AG09309 (cell line): ENCODE measurements around the gene IFT80.

Source experiments
- DNase-seq: peaks from one replicate; pipeline ENCODE4 v3.0.0-alpha.2; 2010; ENCODE audit warnings: low read depth
- H3K4me3 ChIP-seq: 2 replicates; pipeline ENCODE4 v1.5.1; 2011; ENCODE audit warnings: mild to moderate bottlenecking, low read depth, low read length, moderate library complexity; ENCODE audit not compliant: control insufficient read depth
- TF ChIP-seq, protein P1 (sequence below): IDR thresholded peaks from 2 replicates; pipeline ENCODE4 v1.5.1; 2011; ENCODE audit warnings: mild to moderate bottlenecking, low read depth, low read length, inconsistent platforms; ENCODE audit not compliant: insufficient read depth, control insufficient read depth; ENCODE audit errors: missing control alignments

The IFT80 gene

GRCh38 chr3:160286231-160286630 lies 112.8 kb downstream of the IFT80 start:
- DNase-seq, result no peak
- H3K4me3 ChIP-seq, result no peak overlapping the region
- TF ChIP-seq, protein P1, sequence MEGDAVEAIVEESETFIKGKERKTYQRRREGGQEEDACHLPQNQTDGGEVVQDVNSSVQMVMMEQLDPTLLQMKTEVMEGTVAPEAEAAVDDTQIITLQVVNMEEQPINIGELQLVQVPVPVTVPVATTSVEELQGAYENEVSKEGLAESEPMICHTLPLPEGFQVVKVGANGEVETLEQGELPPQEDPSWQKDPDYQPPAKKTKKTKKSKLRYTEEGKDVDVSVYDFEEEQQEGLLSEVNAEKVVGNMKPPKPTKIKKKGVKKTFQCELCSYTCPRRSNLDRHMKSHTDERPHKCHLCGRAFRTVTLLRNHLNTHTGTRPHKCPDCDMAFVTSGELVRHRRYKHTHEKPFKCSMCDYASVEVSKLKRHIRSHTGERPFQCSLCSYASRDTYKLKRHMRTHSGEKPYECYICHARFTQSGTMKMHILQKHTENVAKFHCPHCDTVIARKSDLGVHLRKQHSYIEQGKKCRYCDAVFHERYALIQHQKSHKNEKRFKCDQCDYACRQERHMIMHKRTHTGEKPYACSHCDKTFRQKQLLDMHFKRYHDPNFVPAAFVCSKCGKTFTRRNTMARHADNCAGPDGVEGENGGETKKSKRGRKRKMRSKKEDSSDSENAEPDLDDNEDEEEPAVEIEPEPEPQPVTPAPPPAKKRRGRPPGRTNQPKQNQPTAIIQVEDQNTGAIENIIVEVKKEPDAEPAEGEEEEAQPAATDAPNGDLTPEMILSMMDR, result no peak

DNA sequence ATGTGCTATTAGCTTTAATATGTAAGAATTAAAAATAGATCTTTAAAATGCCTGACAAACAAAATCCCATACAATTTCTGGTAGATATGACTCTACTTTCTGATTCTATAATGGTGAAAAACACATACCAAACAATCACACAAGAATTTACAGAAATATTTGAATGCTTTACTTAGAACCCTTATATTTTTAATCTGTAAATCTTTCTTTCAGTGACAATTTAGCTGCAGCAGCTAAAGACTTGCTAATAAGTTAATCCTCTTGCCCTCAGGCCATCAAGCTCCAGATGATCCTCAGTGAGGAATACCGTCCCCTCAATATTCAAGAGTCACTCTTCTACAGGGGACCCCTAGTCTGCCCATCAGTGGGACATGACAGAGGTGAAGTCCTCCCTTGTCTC lies 118.2 kb downstream of the IFT80 start:
- TF ChIP-seq, protein P1, result no peak
- DNase-seq, result no peak
- no peak overlapping the region for H3K4me3 ChIP-seq

GRCh38 chr3:160279657-160280056 lies 119.4 kb downstream of the IFT80 start:
- DNase-seq, result no peak
- TF ChIP-seq, protein P1, result no peak

GRCh38 chr3:160278210-160278609 lies 120.8 kb downstream of the IFT80 start:
- no peak for DNase-seq
- TF ChIP-seq, protein P1, result no peak
- H3K4me3 ChIP-seq, result no peak overlapping the region

More at GRCh38 chr3:160279657-160280056, 119.4 kb downstream of the IFT80 start:
- H3K4me3 ChIP-seq, result no peak overlapping the region

DNA sequence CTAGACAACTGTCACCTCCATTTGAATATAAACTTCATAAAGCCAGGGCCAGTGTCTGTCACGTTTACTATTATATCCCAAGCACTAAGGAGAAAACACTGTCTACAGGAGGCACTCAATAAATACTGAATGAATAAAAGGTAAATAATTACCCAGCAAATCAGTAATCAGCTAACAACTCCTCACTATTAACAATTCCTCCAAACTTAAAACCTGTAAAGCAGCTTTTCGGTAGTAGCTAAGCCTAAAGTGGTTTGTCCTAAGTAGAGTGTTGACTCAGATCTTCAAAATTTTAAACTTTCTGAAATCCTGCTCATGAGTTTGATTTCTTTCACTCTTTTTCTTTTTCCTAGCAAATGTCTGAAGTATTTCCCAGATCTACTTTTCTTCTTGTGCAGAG lies 133.9 kb downstream of the IFT80 start:
- no peak for DNase-seq
- no peak overlapping the region for H3K4me3 ChIP-seq

GRCh38 chr3:160260587-160261270 lies 138.3 kb downstream of the IFT80 start:
- H3K4me3 ChIP-seq, result no peak overlapping the region; the same call in 1 of the 2 replicates
- DNase-seq, result no peak
- TF ChIP-seq, protein P1, result no peak

More for the DNA sequence above, 133.9 kb downstream of the IFT80 start:
- TF ChIP-seq, protein P1, result no peak

GRCh38 chr3:160259589-160259988 lies 139.4 kb downstream of the IFT80 start:
- no peak overlapping the region for H3K4me3 ChIP-seq
- TF ChIP-seq, protein P1, result no peak
- DNase-seq, result peak; percentile 8
